GDM1 (cell line): ENCODE measurements around the gene B3GNT9.

Experiments
- DNase-seq: peaks from one replicate; lab custom pipeline; 2025; lab: John Stamatoyannopoulos, UW

B3GNT9 gene

DNA sequence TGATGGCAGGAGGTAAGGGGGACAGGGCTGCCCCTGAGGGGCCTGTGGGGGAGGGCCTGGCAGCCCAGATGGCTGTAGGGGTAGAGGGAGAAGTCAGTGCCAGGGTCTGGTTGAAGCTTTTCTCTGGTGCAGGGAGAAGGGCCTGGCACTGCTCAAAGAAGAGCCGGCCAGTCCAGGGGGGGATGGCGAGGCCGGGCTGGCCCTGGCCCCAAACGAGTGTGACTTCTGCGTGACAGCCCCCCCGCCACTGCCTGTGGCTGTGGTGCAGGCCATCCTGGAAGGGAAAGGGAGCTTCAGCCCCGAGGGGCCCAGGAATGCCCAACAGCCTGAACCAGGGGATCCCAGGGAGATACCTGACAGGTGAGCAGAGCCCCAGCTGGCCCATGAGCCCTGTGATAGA, 16.8 kb upstream of the B3GNT9 start:
- DNase-seq: no peak

- no peak for DNase-seq
These were observed 15.9 kb upstream of the B3GNT9 start for GRCh38 chr16:67166598-67167168.

DNA sequence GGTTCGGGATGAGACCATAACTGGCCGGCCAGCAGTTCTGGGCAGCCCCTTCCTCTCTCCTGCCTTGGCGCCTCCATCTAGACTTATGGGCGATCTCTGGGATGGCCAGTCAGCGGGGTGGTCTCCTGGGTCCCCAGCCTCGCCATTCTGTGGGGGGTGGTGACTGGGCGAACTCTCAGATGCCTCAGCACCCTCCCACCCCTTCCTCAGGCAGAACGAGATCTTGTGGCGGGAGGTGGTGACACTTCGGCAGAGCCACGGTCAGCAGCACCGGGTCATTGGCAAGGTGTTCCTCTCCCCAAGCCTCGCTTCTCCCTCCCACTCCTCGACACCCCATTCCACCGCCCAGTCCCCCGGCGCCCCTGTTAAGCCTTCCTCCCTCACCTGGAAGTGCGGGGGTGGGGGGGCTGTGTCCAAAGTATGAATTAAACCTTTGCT, 15.3 kb upstream of the B3GNT9 start:
- DNase-seq: no peak

DNA sequence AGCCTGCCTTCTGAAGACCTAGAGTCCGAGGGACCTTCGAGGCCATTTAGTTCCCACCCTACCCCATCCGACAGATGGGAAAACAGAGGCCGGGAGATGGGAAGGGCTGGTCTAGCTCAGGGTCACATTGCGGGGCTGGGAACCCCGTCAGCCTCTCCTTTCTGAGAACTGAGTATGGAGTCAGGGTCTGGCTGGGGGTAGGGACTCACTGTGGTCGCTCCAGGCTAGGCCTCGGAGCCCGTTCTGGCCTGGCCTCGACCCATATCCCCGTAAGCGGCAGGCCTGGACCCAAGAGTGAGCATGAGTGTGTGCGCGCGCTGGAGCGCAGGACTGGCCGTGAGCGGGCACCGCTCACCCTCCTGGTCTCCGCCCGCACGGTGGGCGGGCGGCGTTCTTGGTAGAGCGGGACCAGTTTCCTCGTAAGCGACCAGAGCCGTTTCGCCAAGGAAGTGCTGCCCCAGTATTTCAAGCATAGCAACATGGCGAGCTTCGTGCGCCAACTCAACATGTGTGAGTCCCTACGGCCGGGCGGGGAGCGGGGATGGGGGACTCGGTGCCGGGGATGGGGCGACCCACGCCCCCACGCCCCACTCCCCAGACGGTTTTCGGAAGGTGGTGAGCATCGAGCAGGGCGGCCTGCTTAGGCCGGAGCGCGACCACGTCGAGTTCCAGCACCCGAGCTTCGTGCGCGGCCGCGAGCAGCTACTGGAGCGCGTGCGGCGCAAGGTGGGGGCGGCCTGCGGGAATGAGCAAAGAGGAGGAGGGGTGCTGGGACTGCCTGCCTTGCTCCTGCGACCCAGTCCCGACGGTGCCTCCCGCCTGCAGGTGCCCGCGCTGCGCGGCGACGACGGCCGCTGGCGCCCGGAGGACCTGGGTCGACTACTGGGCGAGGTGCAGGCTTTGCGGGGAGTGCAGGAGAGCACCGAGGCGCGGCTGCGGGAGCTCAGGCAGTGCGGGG, 14.6 kb upstream of the B3GNT9 start:
- no peak for DNase-seq

GRCh38 chr16:67164599-67165061, 13.8 kb upstream of the B3GNT9 start, which contains the start of gene HSF4:
Gene HSF4 (plus strand): TSS chr16:67164745. CDS start chr16:67164812, 67 bp downstream.
- no peak for DNase-seq

GRCh38 chr16:67163999-67164558, 13.3 kb upstream of the B3GNT9 start:
- no peak for DNase-seq

DNA sequence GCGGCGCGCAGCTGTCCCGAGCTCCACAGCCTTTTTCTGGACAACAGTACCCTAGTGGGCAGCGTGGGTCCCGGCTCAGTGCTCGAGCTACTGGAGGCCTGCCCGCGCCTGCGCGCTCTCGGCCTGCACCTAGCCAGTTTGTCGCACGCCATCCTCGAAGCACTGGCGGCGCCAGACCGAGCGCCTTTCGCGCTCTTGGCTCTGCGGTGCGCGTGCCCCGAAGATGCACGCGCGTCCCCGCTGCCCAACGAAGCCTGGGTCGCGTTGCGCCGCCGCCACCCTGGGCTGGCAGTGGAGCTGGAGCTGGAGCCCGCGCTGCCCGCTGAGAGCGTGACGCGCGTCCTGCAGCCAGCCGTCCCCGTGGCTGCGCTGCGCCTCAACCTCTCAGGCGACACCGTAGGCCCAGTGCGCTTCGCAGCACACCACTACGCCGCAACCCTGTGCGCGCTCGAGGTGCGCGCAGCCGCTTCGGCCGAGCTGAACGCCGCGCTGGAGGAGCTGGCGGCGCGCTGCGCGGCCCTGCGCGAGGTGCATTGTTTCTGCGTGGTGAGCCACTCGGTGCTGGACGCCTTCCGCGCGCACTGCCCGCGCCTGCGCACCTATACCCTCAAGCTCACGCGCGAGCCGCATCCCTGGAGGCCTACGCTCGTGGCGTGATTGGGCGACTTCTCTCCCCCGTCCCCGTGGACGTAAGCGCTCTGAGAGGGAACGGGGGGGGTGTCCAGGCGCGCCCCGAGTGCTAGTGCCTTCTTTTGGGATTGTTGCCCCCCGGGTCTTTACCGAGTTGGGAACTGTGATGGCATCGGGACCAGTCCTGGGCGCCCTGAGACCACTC, 12.6 kb upstream of the B3GNT9 start:
- DNase-seq: no peak

DNA sequence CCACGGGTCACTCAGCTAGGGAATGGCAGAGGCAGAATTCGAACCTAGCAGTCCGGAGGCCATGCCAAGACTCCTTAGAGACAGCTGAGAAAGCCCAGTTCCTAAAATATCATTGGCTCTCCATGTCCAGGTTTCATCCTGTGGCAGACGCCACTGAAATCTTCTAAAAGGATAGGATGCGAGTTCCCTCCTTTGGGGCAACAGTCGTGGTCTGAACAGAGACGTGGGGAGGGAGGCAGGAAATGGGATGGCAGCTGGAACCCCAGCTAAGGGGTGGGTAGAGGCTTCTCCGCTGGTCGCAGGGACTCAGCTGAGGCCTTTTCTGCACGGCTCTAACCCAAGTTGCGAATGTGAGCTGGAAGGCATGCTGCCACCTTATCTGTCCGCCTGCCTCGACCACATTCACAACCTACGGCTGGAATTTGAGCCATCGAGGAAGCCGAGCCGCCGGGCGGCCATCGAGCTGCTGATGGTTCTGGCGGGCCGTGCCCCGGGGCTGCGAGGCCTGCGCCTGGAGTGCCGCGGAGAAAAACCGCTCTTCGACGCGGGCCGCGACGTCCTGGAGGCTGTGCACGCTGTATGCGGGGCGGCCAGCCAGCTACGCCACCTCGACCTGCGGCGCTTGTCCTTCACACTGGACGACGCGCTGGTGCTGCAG, 11.8 kb upstream of the B3GNT9 start:
- no peak for DNase-seq

- DNase-seq: no peak
These were observed 10.8 kb upstream of the B3GNT9 start for GRCh38 chr16:67161595-67162058.

DNA sequence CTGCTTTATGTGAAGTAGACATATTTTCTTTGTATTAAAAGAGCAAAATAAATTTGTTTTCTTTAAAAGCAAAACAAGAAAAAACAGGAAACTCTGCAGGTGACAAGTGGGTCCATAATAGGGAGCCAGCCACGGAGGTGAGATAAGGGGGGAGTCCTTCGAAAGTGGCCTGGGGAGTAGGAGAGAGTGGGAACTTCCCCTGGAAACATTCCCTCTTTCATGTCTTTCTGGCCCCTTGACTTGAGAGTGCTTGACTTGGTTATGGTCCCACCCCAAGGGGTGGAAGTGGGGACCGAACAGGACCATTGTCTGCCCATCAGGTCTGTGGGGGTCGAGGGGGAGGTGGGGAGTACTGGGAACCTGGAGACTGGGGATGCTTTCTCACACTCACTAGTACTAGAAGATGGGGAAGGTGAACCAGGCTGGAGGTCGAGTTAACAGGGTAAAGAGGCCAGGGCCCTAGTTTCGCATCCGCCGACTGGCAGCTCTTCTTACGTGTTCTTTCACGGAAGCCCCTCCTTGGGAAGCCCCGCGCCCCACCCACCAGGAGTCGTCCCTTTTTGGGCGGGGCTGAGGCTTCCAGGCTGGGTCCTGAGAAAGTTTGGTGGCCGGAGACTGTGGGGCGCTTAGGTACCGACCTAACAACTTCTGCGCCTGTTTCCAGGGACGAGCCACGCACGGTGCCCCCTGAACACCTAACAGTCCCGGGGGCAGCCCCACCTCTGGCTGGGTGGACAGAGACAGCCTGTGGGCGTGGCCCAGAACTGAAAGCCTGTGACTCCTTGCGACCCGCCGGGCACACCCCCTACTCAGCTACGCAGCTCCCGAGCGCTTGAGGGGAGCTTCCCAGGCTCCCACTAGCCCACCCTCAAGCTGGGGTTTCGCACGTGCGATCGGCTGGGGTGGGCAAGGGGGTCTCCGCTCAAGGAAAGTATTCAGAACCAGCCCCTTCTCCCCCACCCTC, 8.1 kb upstream of the B3GNT9 start:
- DNase-seq: no peak

- DNase-seq: no peak
These were observed 7.3 kb upstream of the B3GNT9 start for GRCh38 chr16:67157892-67158635.

DNA sequence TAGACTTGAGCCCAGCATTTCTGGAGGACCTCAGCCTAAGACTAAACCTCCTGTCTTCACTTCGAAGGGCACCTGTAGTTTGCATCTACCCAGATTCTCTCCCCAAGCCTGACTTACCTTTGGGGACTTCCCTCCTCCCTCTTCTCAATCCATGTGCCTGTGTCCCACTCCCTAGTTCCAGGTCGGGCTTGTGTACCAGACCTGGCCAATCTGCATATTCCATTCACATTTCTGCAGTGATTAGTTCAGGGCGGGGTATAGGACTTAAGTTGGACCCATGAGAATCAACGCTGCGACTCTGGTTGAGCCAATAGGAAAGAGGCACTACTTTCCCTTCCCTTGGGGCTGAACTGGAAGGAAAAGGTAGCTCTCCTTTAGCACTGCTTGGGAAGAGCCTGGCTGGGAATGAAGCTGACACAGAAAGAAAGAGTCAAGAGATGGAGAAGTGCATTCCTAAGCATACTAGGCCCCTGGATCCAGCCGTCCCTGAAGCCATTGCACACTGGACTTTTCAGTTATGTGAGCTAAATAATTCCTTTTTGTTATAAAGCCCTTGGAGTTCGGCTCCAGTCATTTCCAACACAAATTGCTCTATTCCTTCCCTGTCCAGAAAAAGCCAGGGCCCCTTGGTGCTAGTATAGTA, 6.4 kb upstream of the B3GNT9 start:
- DNase-seq: no peak

DNA sequence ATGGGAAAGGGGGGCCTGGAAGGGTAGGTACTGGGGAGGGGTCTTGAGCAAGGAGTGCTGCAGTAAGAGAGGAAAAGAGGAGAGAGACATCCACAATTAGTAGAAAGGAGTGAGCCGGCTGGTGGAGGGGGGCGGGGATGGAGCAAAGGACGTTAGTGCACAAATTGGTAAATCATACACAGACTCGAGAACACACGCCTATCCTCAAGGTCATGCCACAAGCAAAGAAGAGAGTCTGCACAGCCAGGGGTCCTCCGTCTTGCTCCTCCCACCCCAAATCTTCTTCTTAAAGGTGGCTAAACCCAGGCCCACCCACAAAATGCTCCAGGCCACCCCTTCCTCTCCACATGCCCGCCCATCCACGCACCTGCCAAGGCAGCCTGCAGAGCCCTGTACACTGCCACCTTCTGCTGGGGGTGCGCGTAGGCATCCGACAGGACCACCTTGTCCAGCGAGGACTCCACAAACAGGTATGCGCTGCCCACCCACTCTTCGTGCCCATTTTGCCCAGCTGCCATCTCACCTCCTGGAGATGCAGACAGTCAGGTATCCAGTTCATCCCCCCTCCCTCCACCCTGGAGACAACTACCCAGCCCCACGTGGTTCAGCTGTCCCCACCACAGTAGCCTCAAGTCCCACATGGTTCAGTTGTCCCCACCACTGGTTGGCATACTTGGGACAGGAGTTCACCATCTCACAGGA, 5.5 kb upstream of the B3GNT9 start:
- DNase-seq: no peak

- DNase-seq: peak; percentile 26
These were observed 4.7 kb upstream of the B3GNT9 start for GRCh38 chr16:67155295-67156142.

DNA sequence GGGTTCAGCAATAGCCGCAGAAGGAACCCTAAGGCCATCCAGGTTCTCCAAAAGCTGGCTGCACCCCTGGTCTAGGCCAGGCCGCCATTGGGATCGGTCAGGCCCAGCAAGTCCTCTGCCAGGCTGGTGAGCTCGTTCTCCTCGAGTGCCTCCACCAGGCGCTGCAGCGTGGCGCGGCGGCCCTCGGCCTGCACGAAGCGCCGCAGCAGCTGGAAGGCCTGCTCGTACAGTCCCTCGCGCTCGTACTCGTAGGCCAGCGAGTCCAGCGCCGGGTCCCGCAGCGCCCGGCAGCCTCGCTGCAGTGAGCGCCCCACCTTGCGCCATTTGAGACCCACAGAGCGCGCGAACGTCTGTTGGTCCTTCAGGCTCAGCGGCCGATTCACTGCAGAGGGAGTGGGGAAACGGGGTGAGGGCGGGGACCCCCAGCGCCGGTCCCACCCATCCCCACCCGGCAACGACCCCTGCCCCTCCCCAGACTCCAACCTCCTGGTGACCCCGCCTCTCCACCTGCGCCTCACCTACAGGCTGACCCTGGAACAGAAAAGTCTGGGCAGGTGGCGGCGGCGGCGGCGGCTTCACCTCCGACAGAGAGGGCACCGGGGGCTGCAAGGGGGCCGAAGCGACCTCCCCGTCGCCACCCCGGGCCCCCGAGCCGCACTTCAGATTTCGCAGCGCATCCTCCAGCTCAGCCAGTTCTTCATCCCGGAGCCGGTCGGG, 3.9 kb upstream of the B3GNT9 start:
- DNase-seq: no peak

DNA sequence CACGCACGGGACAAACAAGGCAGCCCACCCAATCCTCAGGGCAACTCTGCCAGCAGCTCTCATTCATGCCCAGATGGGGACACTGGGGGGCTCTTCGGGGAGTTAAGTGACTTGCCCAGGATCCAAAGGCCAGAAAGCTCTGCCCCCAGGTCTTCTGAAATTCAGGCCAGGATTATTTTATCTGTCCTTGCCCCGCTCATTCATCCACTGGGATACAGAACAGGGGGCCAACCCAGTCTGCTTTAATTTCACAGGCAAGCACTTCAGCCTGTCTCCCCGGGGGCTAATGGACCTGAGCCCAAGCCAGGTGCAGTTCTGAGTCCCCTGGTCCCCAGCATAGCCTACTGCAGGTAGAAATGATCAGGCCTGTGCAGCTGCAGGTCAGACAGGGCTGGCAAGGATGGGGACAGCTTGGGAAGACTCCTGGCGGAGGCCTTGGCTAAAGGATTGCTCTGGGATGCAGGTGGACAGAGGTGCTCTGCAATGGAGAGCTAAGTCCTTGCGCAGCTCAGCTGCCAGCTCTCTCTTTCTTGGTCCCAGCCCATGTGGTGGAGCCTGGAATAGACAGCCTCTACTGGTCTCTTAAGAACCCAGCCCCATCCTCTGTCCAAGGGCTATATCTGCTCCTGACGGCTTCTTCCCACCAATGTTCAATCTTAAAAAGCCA, 766 bp upstream of the B3GNT9 start:
- DNase-seq: no peak
